Fibroblast of pulmonary artery (primary cell): ENCODE data around the gene JADE3.
A peak's percentile ranks its signal among the peaks of the same experiment; 100 is the strongest.

Source experiments
- DNase-seq: peaks from one replicate; pipeline ENCODE4 v3.0.0-alpha.2; 2010; ENCODE audit warnings: low read depth
- H3K4me3 ChIP-seq: replicated peaks from 2 replicates; pipeline ENCODE4 v1.5.1; 2011; ENCODE audit warnings: low read depth, mild to moderate bottlenecking, control low read depth, low read length, moderate library complexity
- CTCF ChIP-seq: IDR thresholded peaks from 2 replicates; pipeline ENCODE4 v1.5.1; 2011; ENCODE audit warnings: mild to moderate bottlenecking, control low read depth, low read length, inconsistent platforms; ENCODE audit errors: missing control alignments

Gene JADE3

GRCh38 chrX:47060708-47061107 lies 148.5 kb downstream of the JADE3 start:
- DNase-seq: no peak
- no peak overlapping the region for H3K4me3 ChIP-seq
- TF ChIP-seq CTCF: no peak

GRCh38 chrX:47061238-47061919 lies 149.2 kb downstream of the JADE3 start:
- TF ChIP-seq CTCF: no peak
- no peak for DNase-seq
- H3K4me3 ChIP-seq: no peak overlapping the region

- no peak for DNase-seq
- no peak for TF ChIP-seq CTCF
Measured at GRCh38 chrX:47063179-47063578, 151.0 kb downstream of the JADE3 start.

GRCh38 chrX:47068214-47068613 lies 156.0 kb downstream of the JADE3 start:
- DNase-seq: no peak
- no peak for TF ChIP-seq CTCF
- H3K4me3 ChIP-seq: no peak overlapping the region

More at GRCh38 chrX:47063179-47063578, 151.0 kb downstream of the JADE3 start:
- no peak overlapping the region for H3K4me3 ChIP-seq

GRCh38 chrX:47068720-47069119 lies 156.5 kb downstream of the JADE3 start:
- no peak for DNase-seq
- H3K4me3 ChIP-seq: no peak overlapping the region
- TF ChIP-seq CTCF: no peak

- peak within 1 kb of the TSS; percentile 27 for H3K4me3 ChIP-seq
- TF ChIP-seq CTCF: no peak
- DNase-seq: no peak
Measured at GRCh38 chrX:47078129-47079043, 166.2 kb downstream of the JADE3 start, which contains the start of gene RGN. RGN (plus strand) TSS chrX:47078443; CDS start chrX:47081145, 2,702 bp downstream.
